GM18520 (cell line): ENCODE data around the gene COL4A2.
A peak's percentile ranks its signal among the peaks of the same experiment; 100 is the strongest.

Experiments used
- ATAC-seq: cut with Tn5 transposase; IDR thresholded peaks from one replicate; pipeline ENCODE4 v1.9.1; 2021; ENCODE audit not compliant: unreplicated experiment

The COL4A2 gene

DNA sequence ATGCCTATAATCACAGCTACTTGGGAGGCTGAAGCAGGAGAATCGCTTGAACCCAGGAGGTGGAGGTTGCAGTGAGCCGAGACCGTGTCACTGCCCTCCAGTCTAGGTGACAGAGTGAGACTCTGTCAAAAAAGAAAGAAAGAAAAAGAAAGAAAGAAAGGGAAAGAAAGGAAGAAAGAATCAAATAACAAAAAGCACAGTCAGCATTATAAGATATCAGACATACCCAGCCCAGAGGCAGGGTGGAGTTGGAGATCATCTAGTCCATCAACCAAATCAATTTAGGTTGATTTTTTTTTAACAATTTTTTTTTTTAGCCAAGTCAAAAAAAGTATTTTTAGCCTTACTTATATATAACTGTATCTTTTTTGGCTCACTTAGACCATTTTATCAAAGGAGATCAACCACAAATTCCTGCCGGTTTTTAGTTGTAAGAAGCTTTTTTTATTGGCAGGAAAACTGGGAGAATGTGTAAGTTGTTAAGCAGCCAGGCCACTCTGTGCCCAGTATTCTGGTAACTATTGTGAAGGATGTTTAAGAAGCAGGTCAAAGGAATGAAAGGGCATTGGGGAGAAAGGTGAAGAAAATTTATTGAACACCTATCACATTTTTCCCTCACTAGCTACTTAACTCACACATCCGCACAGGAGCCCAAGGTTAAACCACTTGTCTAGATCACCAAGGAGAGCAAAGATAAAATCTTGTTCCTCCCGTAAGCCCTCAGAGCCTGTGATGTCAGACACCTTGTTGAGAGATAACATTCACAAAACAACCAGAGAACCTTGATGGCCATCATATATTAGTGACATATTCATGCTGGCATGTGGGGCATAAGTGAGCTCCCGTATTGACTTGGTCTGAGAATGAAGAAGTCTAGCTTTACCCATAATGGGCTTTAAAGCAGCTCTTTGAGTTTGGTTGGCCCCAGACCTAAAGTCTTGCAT, 91.8 kb downstream of the COL4A2 start:
- ATAC-seq, result no peak

DNA sequence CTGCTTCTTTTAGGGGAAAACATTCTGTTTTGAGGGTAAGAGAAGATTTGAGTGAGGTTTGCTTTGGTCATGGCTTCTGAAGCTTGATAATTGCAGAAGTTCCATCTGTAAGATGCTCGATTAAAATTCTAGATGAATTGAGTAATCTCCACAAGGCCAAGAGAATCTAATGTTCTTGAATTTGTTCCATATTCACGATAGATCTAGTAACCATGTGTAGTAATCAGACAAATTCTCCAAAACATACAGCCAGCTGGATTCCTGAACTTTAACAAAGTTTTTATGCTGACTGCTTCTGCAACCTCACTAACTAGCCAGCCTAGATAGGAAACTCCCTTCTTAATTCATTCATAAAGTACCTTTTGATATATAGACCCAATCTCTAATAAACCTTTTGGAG, 92.7 kb downstream of the COL4A2 start:
- ATAC-seq, result no peak

DNA sequence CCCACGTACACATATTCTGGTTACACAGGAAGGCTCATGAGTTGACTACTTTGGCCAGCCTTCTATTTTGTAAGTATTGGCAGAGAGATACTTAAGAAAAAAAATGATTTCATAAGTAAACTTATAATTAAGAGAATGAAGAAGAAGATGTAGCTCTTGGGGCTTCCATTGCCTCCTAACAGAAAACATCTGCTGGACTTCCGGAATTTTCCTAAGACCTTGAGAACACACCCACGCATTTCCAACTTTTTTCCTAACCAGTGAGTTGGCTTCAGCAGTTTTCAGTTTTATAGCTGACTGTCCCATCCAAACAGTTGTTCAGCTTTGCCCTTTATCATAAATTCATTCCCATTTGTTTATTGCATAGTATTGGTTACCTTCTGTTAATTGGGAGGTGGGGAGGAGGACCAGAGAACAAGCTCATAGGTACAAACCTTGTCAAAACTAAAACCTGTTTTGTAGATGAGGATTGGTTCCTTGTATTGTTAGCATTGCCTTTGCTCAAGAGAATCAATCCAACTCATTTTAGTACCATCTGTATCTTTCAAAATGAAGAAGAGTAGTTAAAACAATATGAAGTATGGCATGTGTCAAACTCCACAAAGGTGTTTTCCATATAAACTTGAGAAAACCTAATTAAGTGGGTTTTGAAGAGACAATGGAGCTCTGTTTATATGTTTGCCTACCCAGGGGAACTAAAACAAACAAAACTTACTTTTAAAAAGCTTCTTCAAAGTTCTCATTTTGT, 93.9 kb downstream of the COL4A2 start:
- ATAC-seq, result no peak

DNA sequence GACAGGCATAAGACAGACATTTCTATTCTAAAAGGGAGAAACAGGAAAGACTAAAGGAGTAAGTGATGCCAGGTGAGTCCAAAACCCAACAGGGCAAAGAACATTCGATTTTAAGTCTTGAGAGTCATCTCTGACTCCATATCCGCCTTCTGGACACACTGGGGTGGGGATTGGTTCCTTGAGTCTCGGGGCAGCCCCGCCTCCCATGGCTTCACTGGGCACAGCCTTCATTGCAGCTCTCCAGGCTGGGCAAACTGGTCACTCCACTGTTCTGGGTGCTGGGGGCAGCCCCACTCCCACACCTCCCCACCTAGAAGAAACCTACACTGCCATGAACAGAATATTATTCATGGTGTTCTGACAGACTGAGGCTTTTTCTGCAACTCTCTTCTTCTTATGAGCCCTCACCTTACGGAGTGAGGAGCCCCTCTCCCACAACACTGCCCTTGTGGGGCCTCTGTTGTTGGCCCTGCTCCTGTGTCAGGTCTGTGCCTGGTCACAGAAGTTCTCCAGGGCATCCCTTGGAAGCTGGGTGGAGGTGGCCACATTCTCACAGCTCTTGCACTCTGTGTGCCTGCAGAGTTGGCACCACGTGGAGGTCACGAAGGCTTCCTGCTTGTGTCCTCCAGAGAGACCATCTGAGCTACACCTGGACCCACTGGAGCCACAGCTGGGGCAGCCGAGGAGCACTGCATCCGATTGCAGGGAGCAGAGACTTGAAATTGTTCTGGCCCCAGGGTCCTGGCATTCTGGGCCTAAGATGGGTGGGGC, 95.4 kb downstream of the COL4A2 start:
- no peak for ATAC-seq

DNA sequence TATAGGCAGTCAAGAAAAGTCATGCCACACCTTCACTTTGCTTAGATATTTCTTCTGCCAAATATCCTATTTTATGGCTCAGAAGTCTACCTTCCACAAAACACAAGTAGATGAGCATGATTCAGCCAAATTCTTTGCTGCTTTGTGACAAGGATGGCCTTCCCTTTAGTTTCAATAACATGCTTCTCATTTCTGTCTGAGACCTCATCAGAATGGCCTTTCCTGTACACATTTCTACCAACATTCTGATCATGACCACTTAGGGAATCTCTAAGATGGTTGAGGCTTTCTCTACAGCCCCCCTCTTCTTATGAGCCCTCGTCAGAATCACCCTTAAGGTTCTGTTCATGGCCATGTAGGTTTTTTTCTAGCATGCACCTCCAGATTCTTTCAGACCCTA, 96.2 kb downstream of the COL4A2 start:
- no peak for ATAC-seq

DNA sequence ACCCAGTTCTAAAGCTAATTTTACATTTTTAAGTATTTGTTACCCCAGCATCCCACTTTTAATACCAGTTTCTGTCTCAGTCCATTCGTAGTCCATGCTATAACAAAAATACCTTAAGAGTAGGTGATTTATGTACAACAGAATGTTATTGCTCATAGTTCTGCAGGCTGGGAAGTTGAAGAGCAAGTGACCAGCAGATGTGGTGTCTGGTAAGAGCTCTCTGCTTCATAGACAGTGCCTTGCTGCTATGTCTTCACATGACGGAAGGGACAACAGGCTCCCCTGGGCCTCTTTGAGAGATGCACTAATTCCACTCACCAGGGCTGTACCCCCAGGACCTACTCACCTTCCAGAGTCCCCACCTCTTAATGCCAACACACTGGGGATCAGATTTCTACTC, 96.6 kb downstream of the COL4A2 start:
- ATAC-seq, result no peak

DNA sequence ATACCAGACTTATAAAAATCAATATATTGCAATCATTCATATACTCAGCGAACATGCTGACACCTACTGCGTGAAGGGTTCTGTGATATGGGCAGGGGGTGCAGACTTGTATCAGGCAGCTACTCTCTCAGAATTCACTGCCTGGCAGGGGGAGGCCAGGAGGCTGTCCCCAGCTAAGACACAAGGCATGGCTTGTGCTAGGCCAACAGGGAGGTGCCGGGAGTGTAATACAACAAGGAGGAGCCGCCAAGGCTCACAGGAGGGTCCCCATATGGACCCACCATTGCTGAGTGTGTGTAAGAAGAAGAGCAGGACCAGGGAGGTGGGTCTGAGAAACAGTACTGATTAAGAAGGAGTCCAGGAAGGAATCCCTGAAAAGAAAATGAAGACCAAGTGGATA, 97.2 kb downstream of the COL4A2 start:
- ATAC-seq, result no peak

DNA sequence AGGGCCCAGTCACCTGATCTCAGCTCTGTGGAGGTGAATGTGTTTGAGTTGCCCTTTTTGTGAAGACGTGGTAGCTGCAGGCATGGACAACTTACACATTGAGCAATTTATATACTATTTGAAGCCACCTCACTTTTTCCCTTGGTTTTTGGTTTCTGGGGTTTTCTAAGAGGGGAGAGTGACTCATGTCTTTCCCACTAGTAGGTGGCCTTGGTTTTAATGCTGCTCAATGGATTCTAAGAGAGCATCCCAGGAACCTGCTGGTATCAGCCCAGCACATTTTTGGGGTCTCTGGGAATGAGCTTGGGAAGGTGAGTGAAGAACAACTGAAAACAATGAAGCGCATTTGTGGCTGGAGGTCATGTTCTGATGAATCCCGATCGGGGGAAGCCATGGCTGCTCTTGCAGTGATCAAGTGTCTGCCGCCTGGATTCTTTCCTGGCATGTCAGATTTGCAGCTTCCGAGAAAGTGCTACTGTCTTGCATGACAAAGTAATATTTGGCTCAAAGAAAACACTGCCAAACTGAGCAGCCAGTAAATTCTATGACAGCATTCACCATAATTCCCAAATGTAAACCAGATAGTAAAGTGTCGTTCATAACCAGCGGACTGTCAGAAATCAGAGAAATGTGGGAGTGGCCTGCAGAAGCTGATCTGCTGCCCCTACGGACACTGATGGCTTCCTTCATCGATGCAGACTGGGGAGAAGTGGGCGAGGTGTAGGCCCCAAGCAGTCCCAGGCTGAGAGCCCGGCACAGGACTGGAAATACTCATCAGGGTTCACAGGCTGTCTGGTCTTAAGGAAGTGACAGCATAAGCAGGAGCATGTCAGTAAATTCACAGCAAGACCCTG, 98.7 kb downstream of the COL4A2 start:
- no peak for ATAC-seq

DNA sequence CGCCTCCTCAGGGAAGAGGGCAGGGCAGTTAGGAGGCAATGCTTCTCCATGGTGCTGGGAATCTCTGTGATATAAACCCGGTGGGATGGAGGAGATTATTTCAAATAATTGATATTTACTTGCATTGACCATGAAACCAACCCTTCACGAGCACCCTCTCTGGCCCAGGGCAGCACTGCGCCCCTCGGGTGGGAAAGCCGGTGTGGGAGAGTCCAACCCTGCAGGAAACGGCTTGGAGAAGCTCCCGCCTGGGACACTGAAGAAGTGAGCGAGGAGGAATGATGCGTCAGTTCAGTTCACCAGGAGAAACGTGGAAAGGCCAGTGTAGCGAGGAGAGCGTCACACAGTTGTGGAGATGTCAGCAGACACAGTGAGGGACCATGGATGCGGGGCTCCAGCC, 99.9 kb downstream of the COL4A2 start:
- no peak for ATAC-seq

DNA sequence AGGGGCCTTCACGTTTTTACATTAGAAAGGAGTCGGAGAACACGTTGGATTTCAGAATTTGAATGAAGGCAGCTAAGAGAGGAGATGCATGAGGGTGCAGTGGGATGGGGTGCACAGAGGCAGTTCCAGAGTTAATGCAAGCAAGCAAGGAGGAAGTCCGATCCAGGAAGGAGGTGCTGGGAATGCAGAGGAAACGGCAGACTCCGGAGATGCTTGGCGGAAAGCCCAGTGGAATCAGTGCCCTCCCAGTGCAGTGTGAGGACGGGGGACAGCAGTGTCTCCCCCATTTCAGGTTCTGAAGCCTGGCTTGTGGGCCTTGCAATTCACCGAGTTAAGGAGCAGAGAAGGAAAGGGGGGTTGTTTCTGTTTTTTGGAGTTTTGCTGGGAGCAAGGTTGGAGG, 100.4 kb downstream of the COL4A2 start:
- no peak for ATAC-seq

DNA sequence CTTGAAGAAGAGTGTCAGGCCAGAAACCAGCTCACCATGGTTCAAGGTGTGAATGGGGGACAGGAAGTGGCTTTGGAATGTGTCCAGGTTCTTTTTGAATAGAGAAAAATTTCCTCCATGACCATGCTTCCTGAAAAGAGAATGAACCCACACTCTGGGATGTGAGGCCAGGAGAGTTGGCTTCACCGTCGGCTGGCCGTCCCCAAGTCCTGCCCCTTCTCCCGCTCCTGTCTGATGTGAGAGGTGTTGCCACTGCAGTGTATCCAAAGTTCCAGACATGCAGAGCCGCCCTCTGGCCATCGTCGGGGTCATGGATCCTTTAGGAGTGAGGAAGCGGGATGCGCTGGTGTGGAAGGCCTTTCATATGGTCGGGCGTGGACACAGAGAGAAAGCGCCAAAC, 101.2 kb downstream of the COL4A2 start:
- ATAC-seq, result no peak

DNA sequence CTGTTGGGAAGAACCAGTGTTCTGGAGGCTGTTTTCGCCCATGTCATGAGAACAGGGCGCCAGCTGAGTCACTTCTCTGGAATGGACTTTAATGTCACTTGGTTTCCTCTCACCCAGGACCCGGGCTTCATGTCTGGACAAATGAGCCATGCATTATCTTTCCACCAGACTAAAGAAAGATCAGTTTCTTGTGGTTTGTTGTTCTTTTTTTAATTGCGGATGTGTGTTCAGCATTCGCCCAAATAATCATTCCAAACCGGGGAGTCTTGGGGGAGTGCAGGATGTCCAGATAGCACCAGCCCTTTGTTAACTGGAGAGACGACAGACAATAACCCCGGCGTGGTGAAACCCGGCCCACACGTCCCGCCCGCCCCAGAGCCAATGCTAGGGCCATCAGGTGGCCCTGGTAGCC, 102.5 kb downstream of the COL4A2 start:
- ATAC-seq, result no peak

DNA sequence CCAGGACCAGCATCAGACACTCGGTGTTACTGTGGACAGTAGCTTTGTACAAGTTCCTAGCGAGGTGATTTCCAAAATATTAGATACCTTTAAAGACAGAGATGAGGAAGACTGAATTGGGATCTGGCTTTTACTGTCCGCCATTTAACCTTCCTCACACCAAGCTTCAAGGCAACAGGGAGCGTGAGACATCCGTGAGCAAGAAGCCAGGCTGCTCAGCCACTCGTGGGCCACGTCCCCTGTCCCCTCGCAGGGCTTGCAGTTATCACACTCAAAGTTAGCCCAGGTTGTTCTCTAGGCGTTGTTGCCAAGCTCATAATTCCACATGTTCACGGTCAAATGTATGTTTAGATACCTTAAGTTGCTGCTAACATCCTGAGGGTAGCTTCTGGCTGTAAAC, 102.9 kb downstream of the COL4A2 start:
- no peak for ATAC-seq

DNA sequence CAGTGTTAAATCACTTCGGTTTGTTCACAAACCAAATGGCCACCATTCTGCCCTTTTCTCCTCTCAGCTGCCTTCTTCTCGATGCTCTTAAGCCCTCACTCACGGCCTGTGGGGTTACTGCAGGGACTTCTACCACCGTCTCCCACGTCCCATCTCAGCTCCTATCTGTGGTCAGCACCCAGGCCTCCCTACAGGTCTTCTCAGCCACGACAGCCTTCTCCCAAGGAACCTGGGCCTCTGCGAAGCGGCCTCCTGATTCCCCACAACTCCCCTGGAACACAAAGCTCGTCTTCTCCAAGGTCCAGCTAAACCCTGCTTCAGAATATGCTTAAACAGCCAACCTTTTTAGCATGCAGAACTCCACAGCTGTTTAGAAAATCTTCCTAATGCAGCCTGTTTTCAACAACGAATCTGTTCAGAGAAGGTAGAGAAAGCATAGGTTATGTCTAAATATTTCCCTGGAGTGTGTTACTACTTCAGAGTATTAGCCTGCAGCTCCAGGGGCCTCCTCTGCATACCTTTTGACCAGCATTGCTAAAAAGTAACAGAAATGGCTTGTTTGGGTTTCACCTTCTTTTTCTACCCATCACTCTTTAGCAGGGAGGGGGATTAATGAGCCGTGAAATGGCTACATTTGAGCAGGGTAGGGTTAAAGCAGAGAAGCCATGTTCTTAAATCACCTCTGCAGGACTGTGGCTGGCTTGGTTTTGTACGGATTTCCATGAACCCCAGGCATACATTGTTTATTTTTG, 104.0 kb downstream of the COL4A2 start:
- no peak for ATAC-seq

DNA sequence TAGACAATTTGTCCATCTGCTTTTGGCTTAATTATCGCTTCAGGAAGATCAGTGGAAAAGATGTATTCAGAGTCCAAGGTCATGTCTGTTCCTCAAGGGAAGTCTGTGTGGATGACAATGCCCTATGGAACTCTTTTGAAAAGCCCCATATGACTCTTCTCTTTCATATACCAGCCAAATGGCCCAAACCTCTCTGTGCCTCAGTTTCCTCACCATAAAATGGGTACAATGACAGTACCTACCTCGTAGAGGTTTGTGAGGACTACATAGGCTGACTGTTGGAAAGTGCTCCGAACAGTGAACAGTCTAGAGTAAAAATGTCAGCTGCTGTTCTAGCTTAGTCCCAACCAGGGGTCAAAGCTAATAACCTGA, 104.6 kb downstream of the COL4A2 start:
- no peak for ATAC-seq

DNA sequence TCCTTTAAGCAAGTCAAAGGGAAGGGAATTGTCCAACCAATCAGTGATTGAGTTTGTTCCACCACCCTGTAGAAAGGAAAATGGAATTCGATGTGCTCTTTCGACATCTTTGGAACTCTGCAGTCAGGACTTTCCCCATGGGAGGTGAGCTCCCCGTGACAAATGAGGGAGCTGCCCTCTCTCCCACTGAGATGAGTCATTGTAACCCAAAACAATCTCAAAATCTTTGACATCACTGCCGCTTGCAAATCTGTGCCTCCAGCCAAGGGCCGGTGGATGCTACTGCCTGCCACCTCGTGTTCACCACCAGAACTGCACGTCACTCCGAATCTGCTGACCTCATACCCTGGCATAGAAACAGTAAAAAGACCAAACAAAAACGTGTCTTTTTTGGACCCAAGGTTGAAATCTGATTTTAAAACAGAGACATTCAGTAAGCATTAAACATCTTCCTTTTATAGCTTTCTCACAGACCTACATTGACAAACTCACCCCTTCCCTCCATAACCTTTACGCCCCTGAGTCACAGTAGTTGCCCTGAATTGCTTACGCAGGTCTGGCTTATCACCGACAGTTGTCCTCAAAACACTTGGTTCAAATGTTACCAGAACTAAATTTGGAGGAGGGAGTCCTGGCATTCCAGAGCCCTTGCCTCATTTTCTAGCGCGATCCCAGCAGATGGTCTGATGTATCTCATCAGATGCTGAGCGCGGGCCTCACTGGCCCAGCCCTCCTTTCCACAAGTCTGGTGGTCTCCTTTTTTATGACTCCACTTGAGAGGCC, 105.2 kb downstream of the COL4A2 start:
- peak; percentile 87 for ATAC-seq

DNA sequence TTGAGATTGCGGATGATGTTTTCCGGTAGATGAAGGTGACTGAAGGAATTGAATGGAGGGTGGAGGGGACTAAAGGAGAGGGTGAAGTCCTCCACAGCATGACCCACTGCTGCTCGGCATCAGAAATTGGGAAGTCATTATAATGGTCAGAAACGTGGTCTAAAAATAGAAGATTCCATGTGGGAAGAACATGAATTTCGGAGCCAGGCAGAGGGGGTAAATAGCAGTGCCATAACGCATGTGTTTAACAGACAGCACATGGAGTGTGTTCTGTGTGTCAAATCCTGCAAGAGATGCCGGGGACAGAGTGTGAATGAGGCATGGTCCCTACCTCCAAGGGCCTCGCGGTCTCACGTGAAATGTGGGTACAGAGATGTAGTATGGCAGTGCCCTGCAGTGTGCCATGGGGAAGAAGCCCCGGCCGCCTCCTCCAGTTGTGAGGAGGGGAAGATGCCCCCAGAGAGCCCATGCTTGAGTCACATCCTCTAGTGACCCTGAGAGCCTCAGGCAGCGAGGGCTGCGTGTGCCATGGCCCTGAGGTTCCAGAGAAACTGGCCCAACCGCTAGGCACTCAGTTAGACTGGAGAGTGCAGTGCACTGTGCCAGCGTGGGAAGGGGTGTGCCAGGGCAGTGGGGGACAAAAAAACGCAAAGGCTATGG, 106.1 kb downstream of the COL4A2 start:
- no peak for ATAC-seq

DNA sequence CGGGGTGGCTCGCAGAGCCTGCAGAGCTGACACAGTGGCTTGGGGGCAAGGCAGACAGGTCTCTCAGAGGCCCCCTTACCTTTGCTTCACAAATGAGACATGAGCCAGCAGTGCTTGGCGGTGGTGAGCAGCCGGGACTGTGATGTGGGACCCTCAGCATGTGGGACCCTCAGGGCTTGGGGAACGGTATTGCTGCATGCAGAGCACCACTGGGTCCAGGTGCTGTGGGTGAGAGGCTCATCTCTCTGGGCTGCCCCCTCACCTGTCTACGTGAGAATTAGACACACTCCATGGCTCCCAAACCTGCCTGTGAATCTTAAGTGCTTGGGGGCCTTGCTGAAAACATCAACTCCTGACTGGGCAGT, 106.6 kb downstream of the COL4A2 start:
- no peak for ATAC-seq

DNA sequence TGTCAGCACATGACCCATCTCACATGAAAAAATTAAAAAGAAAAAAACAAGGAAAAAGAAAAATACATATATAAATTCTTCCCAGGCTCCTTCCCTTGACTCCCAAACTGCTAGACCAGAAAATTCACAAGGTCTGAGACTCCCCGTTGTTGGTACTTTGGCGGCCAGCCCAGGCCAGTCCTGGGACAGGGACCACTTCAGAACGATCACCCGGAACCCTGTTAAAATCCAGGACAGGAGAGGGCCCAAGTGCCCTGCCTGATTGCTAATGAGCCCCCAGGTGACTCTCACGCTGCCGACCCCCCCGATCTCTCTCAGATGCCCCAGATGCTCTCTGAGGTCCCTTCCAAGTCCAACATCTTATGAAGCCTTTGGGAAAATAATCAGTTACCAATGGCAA, 107.2 kb downstream of the COL4A2 start:
- ATAC-seq, result no peak
